ENCODE results near the gene HOXB8.

The HOXB8 gene

DNA sequence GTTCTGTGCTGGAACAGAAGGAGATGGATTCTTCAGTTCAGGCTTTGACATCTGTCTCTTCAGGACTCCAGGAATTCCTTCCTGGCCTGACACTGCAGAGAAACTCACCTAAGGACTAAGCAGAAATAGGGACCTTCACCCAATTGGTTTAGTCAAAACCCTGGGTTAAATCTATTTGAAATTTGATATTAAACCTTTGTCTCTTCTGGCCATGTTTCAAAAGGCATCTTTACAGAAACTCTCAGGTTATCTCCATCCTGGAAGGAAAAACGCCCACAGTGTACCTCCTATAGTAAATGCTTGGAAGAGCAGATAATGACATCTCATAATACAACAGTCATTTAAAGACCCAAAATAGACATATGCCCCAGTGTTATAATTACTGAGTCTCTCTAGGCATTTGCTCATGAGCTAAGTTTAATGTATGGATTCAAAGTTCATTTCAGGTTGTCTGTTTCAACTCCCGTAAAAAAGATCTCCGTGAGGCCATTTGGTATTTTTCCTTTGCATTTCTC, 31.3 kb downstream of the HOXB8 start:
- TF ChIP-seq, protein P1, sequence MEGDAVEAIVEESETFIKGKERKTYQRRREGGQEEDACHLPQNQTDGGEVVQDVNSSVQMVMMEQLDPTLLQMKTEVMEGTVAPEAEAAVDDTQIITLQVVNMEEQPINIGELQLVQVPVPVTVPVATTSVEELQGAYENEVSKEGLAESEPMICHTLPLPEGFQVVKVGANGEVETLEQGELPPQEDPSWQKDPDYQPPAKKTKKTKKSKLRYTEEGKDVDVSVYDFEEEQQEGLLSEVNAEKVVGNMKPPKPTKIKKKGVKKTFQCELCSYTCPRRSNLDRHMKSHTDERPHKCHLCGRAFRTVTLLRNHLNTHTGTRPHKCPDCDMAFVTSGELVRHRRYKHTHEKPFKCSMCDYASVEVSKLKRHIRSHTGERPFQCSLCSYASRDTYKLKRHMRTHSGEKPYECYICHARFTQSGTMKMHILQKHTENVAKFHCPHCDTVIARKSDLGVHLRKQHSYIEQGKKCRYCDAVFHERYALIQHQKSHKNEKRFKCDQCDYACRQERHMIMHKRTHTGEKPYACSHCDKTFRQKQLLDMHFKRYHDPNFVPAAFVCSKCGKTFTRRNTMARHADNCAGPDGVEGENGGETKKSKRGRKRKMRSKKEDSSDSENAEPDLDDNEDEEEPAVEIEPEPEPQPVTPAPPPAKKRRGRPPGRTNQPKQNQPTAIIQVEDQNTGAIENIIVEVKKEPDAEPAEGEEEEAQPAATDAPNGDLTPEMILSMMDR (IDR thresholded peaks at IDR 0.05; ENCODE audit: unreplicated experiment in 3 of 3): no peak
- H3K27me3 Mint-ChIP-seq (ENCODE audit: low read depth): peaks cover 88% of the 10 kb centered on the region
- H3K27ac Mint-ChIP-seq: peak overlapping the region in 1 of 3 experiments; percentile 91
- no peaks in the 10 kb centered on the region for H3K9me3 Mint-ChIP-seq
- H3K4me3 Mint-ChIP-seq: peak overlapping the region; percentile 84 to 98 (median 91)
- peaks cover 93% of the 10 kb centered on the region for H3K4me1 Mint-ChIP-seq
- H3K36me3 Mint-ChIP-seq (ENCODE audit: low read depth): peaks cover 34% of the 10 kb centered on the region

GRCh38 chr17:48582750-48583069, 32.4 kb downstream of the HOXB8 start:
- Mint-ChIP-seq H3K4me3 (peak overlapping the region; percentile 84 to 98 (median 91)), H3K27ac (peak overlapping the region in 1 of 3 experiments; percentile 91), H3K27me3 (ENCODE audit: low read depth) (peaks cover 86% of the 10 kb centered on the region), H3K9me3 (no peaks in the 10 kb centered on the region), H3K36me3 (ENCODE audit: low read depth) (peaks cover 28% of the 10 kb centered on the region), H3K4me1 (peaks cover 90% of the 10 kb centered on the region)
- TF ChIP-seq, protein P1 (IDR thresholded peaks at IDR 0.05; ENCODE audit: unreplicated experiment in 3 of 3): no peak

GRCh38 chr17:48579760-48580554, 35.1 kb downstream of the HOXB8 start:
- Mint-ChIP-seq H3K4me3 (peak overlapping the region; percentile 84 to 98 (median 91)), H3K27me3 (ENCODE audit: low read depth) (peaks cover 69% of the 10 kb centered on the region), H3K9me3 (no peaks in the 10 kb centered on the region), H3K36me3 (ENCODE audit: low read depth) (peaks cover 23% of the 10 kb centered on the region), H3K27ac (peak overlapping the region in 1 of 3 experiments; percentile 98), H3K4me1 (peaks cover 83% of the 10 kb centered on the region)
- TF ChIP-seq, protein P1 (IDR thresholded peaks at IDR 0.05; ENCODE audit: unreplicated experiment in 3 of 3): no peak

- Mint-ChIP-seq H3K4me1 (peaks cover 83% of the 10 kb centered on the region), H3K4me3 (peak overlapping the region; percentile 84 to 98 (median 91)), H3K27ac (peak overlapping the region in 1 of 3 experiments; percentile 98), H3K27me3 (ENCODE audit: low read depth) (peaks cover 69% of the 10 kb centered on the region), H3K36me3 (ENCODE audit: low read depth) (peaks cover 24% of the 10 kb centered on the region), H3K9me3 (no peaks in the 10 kb centered on the region)
- TF ChIP-seq, protein P1 (IDR thresholded peaks at IDR 0.05; ENCODE audit: unreplicated experiment in 3 of 3): no peak
Measured at GRCh38 chr17:48579471-48579759, 35.7 kb downstream of the HOXB8 start.

DNA sequence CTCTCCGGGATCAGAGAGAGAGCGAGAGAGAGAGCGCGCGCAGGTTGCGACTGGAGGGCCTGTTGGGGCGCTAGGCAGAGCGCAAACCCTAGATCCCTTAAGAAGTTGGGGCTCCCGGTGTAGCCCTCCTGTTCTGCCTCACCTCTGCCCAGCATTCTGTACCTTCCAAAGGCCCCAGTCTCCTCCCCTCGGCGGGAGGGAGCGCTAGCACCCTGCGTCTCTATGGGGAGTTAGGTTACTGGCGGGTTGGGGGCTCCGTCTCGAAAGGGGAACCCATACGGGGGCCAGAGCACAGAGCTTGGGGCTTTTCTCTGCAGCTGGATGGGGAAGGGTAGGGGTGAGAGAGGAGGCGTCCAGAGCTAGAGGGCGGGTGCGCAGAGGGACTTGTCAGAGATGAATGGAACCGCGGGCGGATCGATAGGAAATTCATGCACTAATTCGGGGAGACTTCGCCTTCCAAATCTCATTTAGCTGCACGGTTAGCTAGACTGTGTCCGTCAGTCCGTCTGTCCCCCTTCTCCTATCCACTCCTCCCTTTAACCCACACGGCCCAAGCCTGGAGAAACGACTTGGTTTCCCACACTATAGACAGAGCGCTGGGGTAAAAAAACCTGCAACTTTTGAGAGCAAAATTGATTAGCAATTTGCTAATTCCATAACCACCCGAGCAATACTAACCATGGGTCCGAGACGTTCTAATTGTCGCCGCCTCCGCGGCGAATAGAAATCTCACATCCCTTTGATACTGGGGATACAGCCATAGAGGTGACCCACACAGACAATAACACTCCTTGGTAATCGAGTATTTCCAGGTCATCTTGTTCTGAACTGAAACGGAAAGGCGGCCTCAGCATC, 36.2 kb downstream of the HOXB8 start:
- H3K9me3 Mint-ChIP-seq: no peaks in the 10 kb centered on the region
- H3K27ac Mint-ChIP-seq: peak overlapping the region in 1 of 3 experiments; percentile 98
- H3K4me3 Mint-ChIP-seq: peak overlapping the region; percentile 84 to 98 (median 91)
- peaks cover 69% of the 10 kb centered on the region for H3K27me3 Mint-ChIP-seq (ENCODE audit: low read depth)
- peaks cover 83% of the 10 kb centered on the region for H3K4me1 Mint-ChIP-seq
- peaks cover 28% of the 10 kb centered on the region for H3K36me3 Mint-ChIP-seq (ENCODE audit: low read depth)
- TF ChIP-seq, protein P1 (IDR thresholded peaks at IDR 0.05; ENCODE audit: unreplicated experiment in 3 of 3): no peak
